A172 (cell line): ENCODE data around the gene CHST7. TPM values are rescaled to one million over a fixed set of nuclear protein-coding genes. Genes with fewer than 3 reads are reported as not detected.

Experiments
- total RNA-seq: library from RNA; depleted of rRNA; stranded (reverse); fragments of >200 nt; shearing (Covaris generic); gene quantifications from 2 replicates; pipeline ENCODE4 v1.2.3, GENCODE V29; 2014; rRNA removed

Gene CHST7
- total RNA-seq, 1 experiment from 2014 or later, result 3.0 TPM

Other genes with a start within 250 kb of the CHST7 start
- 2.0 and 4.9 TPM in 2 replicates for gene ZNF674, start 28.3 kb upstream of the CHST7 start, total RNA-seq
- gene SLC9A7, start 185.4 kb downstream of the CHST7 start, total RNA-seq, result 9.7 and 11.3 TPM in 2 replicates